Mesenchymal stem cell (in vitro differentiated cells and primary cell): Measurements from ENCODE around the gene SORBS1.

ENCODE experiments used
- DNase-seq: peaks from one replicate; pipeline ENCODE4 v3.0.0-alpha.2; 2013
- H2AFZ ChIP-seq: one replicate; pipeline ENCODE4 v1.6.1; 2013; ENCODE audit warnings: low read depth, mild to moderate bottlenecking, control low read depth, inconsistent platforms, low read length, moderate library complexity
- H2AK5ac ChIP-seq: 2 replicates; pipeline ENCODE4 v1.6.1; 2013; ENCODE audit warnings: low read length, moderate library complexity, mild to moderate bottlenecking, inconsistent platforms; ENCODE audit not compliant: severe bottlenecking
- H2BK120ac ChIP-seq: one replicate; pipeline ENCODE4 v1.6.1; 2013; ENCODE audit warnings: low read depth, mild to moderate bottlenecking, inconsistent platforms, low read length, moderate library complexity
- H2BK12ac ChIP-seq, 2 experiments: one replicate each; pipeline ENCODE4 v1.6.1; 2013; ENCODE audit warnings: inconsistent platforms in 2 of 2, low read length in 2 of 2, mild to moderate bottlenecking in 2 of 2, moderate library complexity in 2 of 2, control low read depth in 1 of 2
- H2BK15ac ChIP-seq: one replicate; pipeline ENCODE4 v1.6.1; 2013; ENCODE audit warnings: mild to moderate bottlenecking, low read depth, inconsistent platforms; ENCODE audit not compliant: poor library complexity, severe bottlenecking
- H2BK5ac ChIP-seq: 2 replicates; pipeline ENCODE4 v1.6.1; 2013; ENCODE audit warnings: low read depth, mild to moderate bottlenecking, low read length, control low read depth, inconsistent platforms; ENCODE audit not compliant: poor library complexity, severe bottlenecking
- H3K14ac ChIP-seq, 2 experiments: one replicate each; pipeline ENCODE4 v1.6.1; 2013; ENCODE audit warnings: inconsistent platforms in 2 of 2, low read length in 2 of 2, control low read depth in 1 of 2, mild to moderate bottlenecking in 1 of 2, moderate library complexity in 1 of 2
- H3K18ac ChIP-seq, 2 experiments: one replicate each; pipeline ENCODE4 v1.6.1; 2013; ENCODE audit warnings: inconsistent platforms in 2 of 2, low read length in 2 of 2, control low read depth in 1 of 2, low read depth in 1 of 2, mild to moderate bottlenecking in 1 of 2
- H3K23ac ChIP-seq, 2 experiments: one replicate each; pipeline ENCODE4 v1.6.1; 2013; ENCODE audit warnings: inconsistent platforms in 2 of 2, low read length in 2 of 2, mild to moderate bottlenecking in 2 of 2, moderate library complexity in 2 of 2, control low read depth in 1 of 2
- H3K27ac ChIP-seq: 2 replicates; pipeline ENCODE4 v1.5.1; 2013; ENCODE audit warnings: mild to moderate bottlenecking, moderate library complexity, low read length, control low read depth, inconsistent platforms; ENCODE audit not compliant: poor library complexity, severe bottlenecking
- H3K27me3 ChIP-seq, 2 experiments: 2 replicates each; pipeline versions ENCODE4 v1.6.1 to v1.7.0; 2013; ENCODE audit warnings: low read length in 2 of 2, mild to moderate bottlenecking in 2 of 2, moderate library complexity in 2 of 2, control low read depth in 1 of 2, inconsistent platforms in 1 of 2; ENCODE audit not compliant: control insufficient read depth in 1 of 2, insufficient read depth in 1 of 2
- H3K36me3 ChIP-seq, 2 experiments: 2 replicates each; pipeline versions ENCODE4 v1.6.1 to v1.7.0; 2013; ENCODE audit warnings: low read length in 2 of 2, control low read depth in 1 of 2, inconsistent platforms in 1 of 2, low read depth in 1 of 2, mild to moderate bottlenecking in 1 of 2; ENCODE audit not compliant: insufficient read depth in 2 of 2, control insufficient read depth in 1 of 2
- H3K4ac ChIP-seq, 2 experiments: one replicate each; pipeline ENCODE4 v1.6.1; 2013; ENCODE audit warnings: inconsistent platforms in 2 of 2, low read length in 2 of 2, mild to moderate bottlenecking in 2 of 2, moderate library complexity in 2 of 2, control low read depth in 1 of 2, low read depth in 1 of 2
- H3K4me1 ChIP-seq: 2 replicates; pipeline ENCODE4 v1.6.1; 2013; ENCODE audit warnings: low read depth, low read length, control low read depth; ENCODE audit not compliant: control insufficient read depth, insufficient read depth
- H3K4me2 ChIP-seq: 2 replicates; pipeline ENCODE4 v1.6.1; 2013; ENCODE audit warnings: low read length, mild to moderate bottlenecking, inconsistent platforms; ENCODE audit not compliant: poor library complexity, severe bottlenecking
- H3K4me3 ChIP-seq, 2 experiments: 2 replicates each; pipeline versions ENCODE4 v1.5.1 to v1.7.0; 2013; ENCODE audit warnings: low read length in 2 of 2, mild to moderate bottlenecking in 2 of 2, control low read depth in 1 of 2, low read depth in 1 of 2; ENCODE audit not compliant: insufficient read depth in 1 of 2
- H3K79me1 ChIP-seq: replicated peaks from 2 replicates; pipeline ENCODE4 v1.6.1; 2013; ENCODE audit warnings: mild to moderate bottlenecking, control low read depth, low read length, inconsistent platforms; ENCODE audit not compliant: poor library complexity, severe bottlenecking
- H3K9ac ChIP-seq: 2 replicates; pipeline ENCODE4 v1.7.0; 2013; ENCODE audit warnings: mild to moderate bottlenecking, low read length, moderate library complexity
- H3K9me3 ChIP-seq: 2 replicates; pipeline ENCODE4 v1.7.0; 2013; ENCODE audit warnings: mild to moderate bottlenecking, low read length; ENCODE audit not compliant: control insufficient read depth
- H4K8ac ChIP-seq: one replicate; pipeline ENCODE4 v1.6.1; 2013; ENCODE audit warnings: inconsistent platforms, mild to moderate bottlenecking, low read length, moderate library complexity
- H4K91ac ChIP-seq: one replicate; pipeline ENCODE4 v1.6.1; 2013; ENCODE audit warnings: mild to moderate bottlenecking, low read length, inconsistent platforms
- whole genome bisulfite sequencing: methylation state at CpG from one replicate; pipeline ENCODE4 v1.1.7; 2013; ENCODE audit warnings: mixed read lengths; 5-methylcytosine and 5-hydroxymethylcytosine counted together

Gene SORBS1

GRCh38 chr10:95304463-95304862 lies 256.7 kb downstream of the SORBS1 start:
- Histone ChIP-seq H2BK12ac (no peak overlapping the region), H3K9me3 (no peaks in the 10 kb centered on the region)
- 73% methylated on average over 4 of the region's 4 CpGs for WGBS

DNA sequence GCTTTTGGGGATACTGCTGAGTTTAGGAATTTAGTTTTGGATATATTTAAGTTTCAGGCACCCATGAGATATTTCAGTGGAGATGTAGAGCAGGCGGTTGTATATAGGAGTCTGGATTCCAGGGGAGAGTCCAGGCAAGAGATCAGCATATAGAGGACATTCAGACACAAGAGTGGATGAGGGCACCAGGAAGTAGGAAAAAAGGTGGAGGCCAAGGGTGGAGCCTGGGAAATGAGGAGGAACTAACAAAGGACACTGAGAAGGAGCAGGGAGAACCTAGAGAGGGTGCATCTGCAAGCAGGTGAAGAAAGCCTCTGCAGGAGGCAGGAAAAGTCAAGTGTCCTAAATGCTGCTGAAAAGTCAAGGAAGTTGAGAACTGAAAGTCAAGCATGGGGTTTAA lies 257.2 kb downstream of the SORBS1 start:
- H2BK120ac ChIP-seq = no peak overlapping the region
- no peak overlapping the region for H2BK12ac ChIP-seq
- no peak overlapping the region for H2BK15ac ChIP-seq
- H3K27ac ChIP-seq = no peak overlapping the region
- no peak overlapping the region for H3K9ac ChIP-seq
- no peaks in the 10 kb centered on the region for H3K36me3 ChIP-seq
- H3K79me1 ChIP-seq = no peaks in the 10 kb centered on the region
- no peak for DNase-seq
- no peak overlapping the region for H4K8ac ChIP-seq
- H3K4me3 ChIP-seq = no peak overlapping the region
- no peak overlapping the region for H3K18ac ChIP-seq
- H3K4ac ChIP-seq = no peak overlapping the region
- no peak overlapping the region for H3K23ac ChIP-seq
- no peak overlapping the region for H3K4me2 ChIP-seq
- peaks cover 0 to 18% of the 10 kb centered on the region in 2 experiments for H3K27me3 ChIP-seq
- H3K9me3 ChIP-seq = no peaks in the 10 kb centered on the region
- no peak overlapping the region for H2AFZ ChIP-seq
- H2AK5ac ChIP-seq = no peak overlapping the region
- no peak overlapping the region for H3K14ac ChIP-seq
- WGBS = 92% methylated on average over 1 of the region's 1 CpG
- H3K4me1 ChIP-seq = peaks cover 7% of the 10 kb centered on the region
- no peak overlapping the region for H2BK5ac ChIP-seq
- no peak overlapping the region for H4K91ac ChIP-seq

More at GRCh38 chr10:95304463-95304862, 256.7 kb downstream of the SORBS1 start:
- no peak overlapping the region for H2AK5ac ChIP-seq
- H2BK120ac ChIP-seq = no peak overlapping the region
- H4K91ac ChIP-seq = no peak overlapping the region
- peaks cover 0 to 18% of the 10 kb centered on the region in 2 experiments for H3K27me3 ChIP-seq
- H3K4me1 ChIP-seq = peaks cover 8% of the 10 kb centered on the region
- no peak overlapping the region for H3K4me2 ChIP-seq
- no peak overlapping the region for H3K4ac ChIP-seq
- no peak for DNase-seq
- no peak overlapping the region for H4K8ac ChIP-seq
- no peak overlapping the region for H2AFZ ChIP-seq
- no peaks in the 10 kb centered on the region for H3K79me1 ChIP-seq
- H3K23ac ChIP-seq = no peak overlapping the region
- H3K9ac ChIP-seq = no peak overlapping the region
- H2BK5ac ChIP-seq = no peak overlapping the region
- H3K27ac ChIP-seq = no peak overlapping the region
- no peak overlapping the region for H3K4me3 ChIP-seq
- H3K18ac ChIP-seq = no peak overlapping the region
- peak overlapping the region in 1 of 2 experiments; percentile 28 for H3K14ac ChIP-seq
- H2BK15ac ChIP-seq = no peak overlapping the region
- H3K36me3 ChIP-seq = no peaks in the 10 kb centered on the region

DNA sequence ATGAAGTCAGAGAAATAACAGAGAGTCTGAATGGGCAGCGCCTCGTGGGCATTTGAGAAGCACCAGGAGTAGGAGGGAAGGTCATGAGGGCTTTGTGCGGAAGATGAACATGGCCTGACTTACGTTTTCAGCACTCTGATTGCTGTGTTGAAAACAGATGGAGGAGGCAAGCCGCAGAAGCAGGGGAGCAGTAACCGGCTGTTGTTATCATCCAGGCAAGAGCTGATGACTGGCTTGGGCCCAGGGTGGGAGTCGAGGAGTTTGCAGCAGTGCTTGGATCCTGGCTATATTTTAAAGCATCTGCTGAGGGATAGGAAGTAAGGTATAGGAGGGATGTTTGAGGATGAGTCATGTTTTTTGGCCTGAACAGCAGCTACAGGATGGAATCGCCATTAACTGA lies 257.6 kb downstream of the SORBS1 start:
- WGBS = 79% methylated on average over 8 of the region's 8 CpGs
- H2BK12ac ChIP-seq = peak overlapping the region in 1 of 2 experiments; percentile 25
- no peaks in the 10 kb centered on the region for H3K36me3 ChIP-seq
- H2BK5ac ChIP-seq = no peak overlapping the region
- no peak overlapping the region for H3K4ac ChIP-seq
- H3K79me1 ChIP-seq = no peaks in the 10 kb centered on the region
- H3K4me2 ChIP-seq = no peak overlapping the region
- H3K14ac ChIP-seq = peak overlapping the region in 1 of 2 experiments; percentile 49
- no peak overlapping the region for H2BK120ac ChIP-seq
- H4K91ac ChIP-seq = no peak overlapping the region
- H2BK15ac ChIP-seq = no peak overlapping the region
- no peak overlapping the region for H3K18ac ChIP-seq
- H4K8ac ChIP-seq = peak overlapping the region; percentile 23
- no peak for DNase-seq
- no peak overlapping the region for H3K4me3 ChIP-seq
- H3K23ac ChIP-seq = no peak overlapping the region
- peaks cover 0 to 18% of the 10 kb centered on the region in 2 experiments for H3K27me3 ChIP-seq
- H3K27ac ChIP-seq = no peak overlapping the region
- no peaks in the 10 kb centered on the region for H3K9me3 ChIP-seq
- no peak overlapping the region for H2AK5ac ChIP-seq
- peaks cover 7% of the 10 kb centered on the region for H3K4me1 ChIP-seq
- no peak overlapping the region for H3K9ac ChIP-seq
- H2AFZ ChIP-seq = no peak overlapping the region

DNA sequence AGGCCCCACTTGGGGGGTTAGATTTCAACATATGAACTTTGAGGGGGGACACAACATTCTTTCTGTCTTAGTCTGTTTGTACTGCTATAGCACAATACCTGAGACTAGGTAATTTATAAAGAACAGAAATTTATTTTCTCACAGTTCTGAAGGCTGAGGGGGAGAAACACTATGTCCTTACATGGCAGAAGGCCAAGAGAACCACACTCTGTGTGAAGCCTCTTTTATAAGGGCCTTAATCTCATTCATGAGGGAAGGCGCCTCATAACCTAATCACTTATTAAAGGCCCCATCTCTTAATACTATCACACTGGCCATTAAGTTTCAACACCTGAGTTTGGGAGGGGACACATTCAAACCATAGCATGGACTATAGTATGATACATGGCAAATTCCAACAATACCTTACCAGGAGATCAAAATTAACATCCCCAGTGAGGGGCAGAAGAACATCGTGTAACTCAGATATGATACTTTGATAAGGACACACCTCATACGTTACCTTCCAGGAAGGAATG lies 261.1 kb downstream of the SORBS1 start:
- Histone ChIP-seq H3K4me2 (no peak overlapping the region), H2AK5ac (no peak overlapping the region), H3K23ac (no peak overlapping the region), H4K8ac (no peak overlapping the region), H3K14ac (no peak overlapping the region), H2BK12ac (no peak overlapping the region), H3K36me3 (no peaks in the 10 kb centered on the region), H3K9me3 (no peaks in the 10 kb centered on the region), H3K79me1 (no peaks in the 10 kb centered on the region), H2BK120ac (no peak overlapping the region), H3K27me3 (peaks cover 0 to 33% of the 10 kb centered on the region in 2 experiments), H3K27ac (no peak overlapping the region), H2BK5ac (no peak overlapping the region), H3K9ac (no peak overlapping the region), H3K4ac (no peak overlapping the region), H2BK15ac (no peak overlapping the region), H3K4me3 (no peak overlapping the region), H3K18ac (no peak overlapping the region), H3K4me1 (peaks cover 8% of the 10 kb centered on the region), H2AFZ (no peak overlapping the region), H4K91ac (no peak overlapping the region)
- DNase-seq = no peak
- WGBS = 88% methylated on average over 2 of the region's 3 CpGs
